Colonic mucosa (tissue), 4 donors: ENCODE results near the gene MRM2. TPM values are rescaled to one million over a fixed set of nuclear protein-coding genes. Genes with fewer than 3 reads are reported as not detected.

Experiments
- DNase-seq: peaks from one replicate; pipeline ENCODE4 v3.0.0-alpha.2; 2020
- H3K27ac ChIP-seq: fragments of 200-600 bp; one replicate; pipeline ENCODE4 v1.8.0; 2021
- H3K27me3 ChIP-seq: fragments of 200-600 bp; one replicate; pipeline ENCODE4 v1.8.0; 2021
- H3K36me3 ChIP-seq: fragments of 200-600 bp; one replicate; pipeline ENCODE4 v1.8.0; 2021
- H3K4me1 ChIP-seq: fragments of 200-600 bp; one replicate; pipeline ENCODE4 v1.8.0; 2021; ENCODE audit warnings: mild to moderate bottlenecking
- H3K4me3 ChIP-seq: fragments of 200-600 bp; one replicate; pipeline ENCODE4 v1.8.0; 2021
- H3K9ac ChIP-seq, 2 donors: one replicate each; pipeline ENCODE4 v1.7.0; 2013; ENCODE audit warnings: control low read depth in 2 of 2, low read depth in 2 of 2, low read length in 2 of 2
- H3K9me3 ChIP-seq: fragments of 200-600 bp; one replicate; pipeline ENCODE4 v1.8.0; 2021
- intact Hi-C: fragments of 100-400 bp; cut with DNase I; formaldehyde crosslinking; loops from one replicate; pipeline ENCODE4 v1.14.1; 2022
- total RNA-seq, 2 donors: library from RNA; stranded (reverse); fragmentation: NEBNext Ultra II Directional in 1 of 2; extraction: Animal tissue kit (Norgen Biotek cat#: 25700) in 1 of 2; gene quantifications; one replicate each; pipeline ENCODE4 v1.2.1, GENCODE V29; 2021
- TF ChIP-seq, protein P1 (sequence below): fragments of 200-600 bp; IDR thresholded peaks from one replicate; pipeline ENCODE4 v1.8.0; 2022; ENCODE audit warnings: antibody characterized with exemption, mild to moderate bottlenecking
- donor health status: healthy.
- donor health status: DM: no; HTN: no; CAD: no.
- donor health status: DM: no; HTN: no; CAD: no.

Gene MRM2
- total RNA-seq, 2 donors from 2014 or later: 17.3 to 27.0 TPM

DNA sequence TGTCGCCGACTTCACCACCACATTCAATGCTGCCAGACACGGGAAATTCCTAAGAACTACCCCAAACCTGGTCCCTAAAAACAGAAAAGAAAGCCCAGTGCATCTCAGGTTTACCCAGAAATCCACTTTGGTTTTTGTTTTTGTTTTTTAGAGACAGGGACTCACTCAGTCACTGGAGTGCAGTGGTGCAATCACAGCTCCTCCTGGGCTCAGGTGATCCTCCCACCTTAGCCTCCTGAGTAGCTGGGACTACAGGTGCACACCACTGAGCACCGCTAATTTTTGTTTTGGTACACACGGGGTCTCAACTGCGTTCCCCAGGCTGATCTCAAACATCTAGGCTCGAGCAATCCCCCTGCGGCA, 32.1 kb downstream of the MRM2 start:
- H3K4me1 ChIP-seq: no peaks in the 10 kb centered on the region
- H3K36me3 ChIP-seq: no peaks in the 10 kb centered on the region
- no peaks in the 10 kb centered on the region for H3K27me3 ChIP-seq
- DNase-seq: no peak
- TF ChIP-seq, protein P1, sequence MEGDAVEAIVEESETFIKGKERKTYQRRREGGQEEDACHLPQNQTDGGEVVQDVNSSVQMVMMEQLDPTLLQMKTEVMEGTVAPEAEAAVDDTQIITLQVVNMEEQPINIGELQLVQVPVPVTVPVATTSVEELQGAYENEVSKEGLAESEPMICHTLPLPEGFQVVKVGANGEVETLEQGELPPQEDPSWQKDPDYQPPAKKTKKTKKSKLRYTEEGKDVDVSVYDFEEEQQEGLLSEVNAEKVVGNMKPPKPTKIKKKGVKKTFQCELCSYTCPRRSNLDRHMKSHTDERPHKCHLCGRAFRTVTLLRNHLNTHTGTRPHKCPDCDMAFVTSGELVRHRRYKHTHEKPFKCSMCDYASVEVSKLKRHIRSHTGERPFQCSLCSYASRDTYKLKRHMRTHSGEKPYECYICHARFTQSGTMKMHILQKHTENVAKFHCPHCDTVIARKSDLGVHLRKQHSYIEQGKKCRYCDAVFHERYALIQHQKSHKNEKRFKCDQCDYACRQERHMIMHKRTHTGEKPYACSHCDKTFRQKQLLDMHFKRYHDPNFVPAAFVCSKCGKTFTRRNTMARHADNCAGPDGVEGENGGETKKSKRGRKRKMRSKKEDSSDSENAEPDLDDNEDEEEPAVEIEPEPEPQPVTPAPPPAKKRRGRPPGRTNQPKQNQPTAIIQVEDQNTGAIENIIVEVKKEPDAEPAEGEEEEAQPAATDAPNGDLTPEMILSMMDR: no peak
- intact Hi-C loops: loop anchor here (5.0 to 10.0 kb wide), 2 partner anchors 548 to 635 kb away; partner anchors contain the start of gene PSMG3
- no peaks in the 10 kb centered on the region for H3K9me3 ChIP-seq
- H3K9ac ChIP-seq: no peak overlapping the region
- H3K27ac ChIP-seq: no peak overlapping the region
- H3K4me3 ChIP-seq: no peak overlapping the region

DNA sequence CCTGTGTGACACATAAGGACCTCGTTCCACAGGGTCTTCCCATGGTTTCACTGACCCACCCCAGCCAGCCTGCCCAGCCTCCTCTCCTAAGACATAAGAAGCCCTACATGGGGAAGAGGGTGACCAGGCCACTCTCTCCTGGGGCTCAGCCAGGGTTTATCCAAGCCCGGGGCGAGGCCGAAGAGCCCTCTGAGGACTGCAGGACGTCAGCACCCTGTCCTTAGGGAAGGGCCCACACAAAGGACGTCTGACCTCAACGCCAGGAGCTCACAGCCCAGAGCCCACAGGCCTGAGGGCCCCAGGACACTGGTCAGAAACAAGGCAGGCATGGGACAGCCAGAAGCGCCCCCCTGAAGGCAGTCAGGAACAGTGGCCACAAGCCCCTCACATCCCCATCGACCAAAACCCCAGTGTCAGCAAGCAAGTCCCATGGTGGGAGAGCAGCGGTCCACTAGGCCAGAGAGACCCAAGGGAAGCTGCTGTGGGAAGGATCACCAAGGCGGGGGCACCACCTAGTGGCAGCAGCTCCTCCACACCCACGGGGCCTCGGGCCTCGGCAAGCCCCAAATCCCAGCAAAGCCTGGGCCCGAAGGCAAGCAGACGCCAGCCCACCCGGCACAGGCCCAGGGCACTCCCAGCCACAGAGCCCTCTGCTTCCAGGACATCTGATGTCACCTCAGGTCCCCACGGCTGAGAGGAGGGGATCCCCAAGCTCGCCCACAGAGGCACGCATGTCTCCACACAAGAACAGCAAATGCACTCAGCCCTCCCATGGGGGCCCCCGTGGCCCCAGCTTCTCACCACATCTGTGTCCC, 32.7 kb downstream of the MRM2 start:
- Histone ChIP-seq H3K27me3 (no peaks in the 10 kb centered on the region), H3K4me3 (no peak overlapping the region), H3K9ac (no peak overlapping the region), H3K27ac (no peak overlapping the region), H3K9me3 (no peaks in the 10 kb centered on the region), H3K36me3 (no peaks in the 10 kb centered on the region), H3K4me1 (no peaks in the 10 kb centered on the region)
- intact Hi-C loops: loop anchor here (5.0 to 10.0 kb wide), 2 partner anchors 547 to 635 kb away; partner anchors contain the start of gene PSMG3
- DNase-seq: peak; percentile 39
- TF ChIP-seq, protein P1: peak; percentile 38

DNA sequence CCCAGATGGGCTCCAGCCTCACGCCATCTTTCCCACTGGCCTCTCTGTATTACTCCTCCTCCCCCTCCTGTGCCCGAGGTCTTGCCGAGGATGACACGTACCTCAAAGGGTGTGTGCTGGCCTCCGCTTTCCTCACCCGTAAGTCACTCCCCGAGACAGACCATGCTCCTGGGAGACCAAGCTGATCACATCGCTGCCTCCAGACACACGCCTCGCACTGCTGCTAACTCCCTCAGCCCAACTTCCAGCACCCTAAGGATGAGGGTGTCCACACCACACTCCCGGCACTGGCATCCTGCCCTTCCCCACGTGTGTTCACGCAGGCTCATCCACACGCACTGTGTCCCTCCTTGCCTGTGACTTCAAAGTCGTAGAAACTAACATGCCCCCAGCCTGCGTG, 33.3 kb downstream of the MRM2 start:
- TF ChIP-seq, protein P1: no peak
- Histone ChIP-seq H3K36me3 (no peaks in the 10 kb centered on the region), H3K27ac (no peak overlapping the region), H3K4me1 (no peaks in the 10 kb centered on the region), H3K4me3 (no peak overlapping the region), H3K9me3 (no peaks in the 10 kb centered on the region), H3K27me3 (no peaks in the 10 kb centered on the region), H3K9ac (no peak overlapping the region)
- intact Hi-C loops: loop anchor here (5.0 to 10.0 kb wide), 2 partner anchors 546 to 634 kb away; partner anchors contain the start of gene PSMG3
- DNase-seq: no peak

DNA sequence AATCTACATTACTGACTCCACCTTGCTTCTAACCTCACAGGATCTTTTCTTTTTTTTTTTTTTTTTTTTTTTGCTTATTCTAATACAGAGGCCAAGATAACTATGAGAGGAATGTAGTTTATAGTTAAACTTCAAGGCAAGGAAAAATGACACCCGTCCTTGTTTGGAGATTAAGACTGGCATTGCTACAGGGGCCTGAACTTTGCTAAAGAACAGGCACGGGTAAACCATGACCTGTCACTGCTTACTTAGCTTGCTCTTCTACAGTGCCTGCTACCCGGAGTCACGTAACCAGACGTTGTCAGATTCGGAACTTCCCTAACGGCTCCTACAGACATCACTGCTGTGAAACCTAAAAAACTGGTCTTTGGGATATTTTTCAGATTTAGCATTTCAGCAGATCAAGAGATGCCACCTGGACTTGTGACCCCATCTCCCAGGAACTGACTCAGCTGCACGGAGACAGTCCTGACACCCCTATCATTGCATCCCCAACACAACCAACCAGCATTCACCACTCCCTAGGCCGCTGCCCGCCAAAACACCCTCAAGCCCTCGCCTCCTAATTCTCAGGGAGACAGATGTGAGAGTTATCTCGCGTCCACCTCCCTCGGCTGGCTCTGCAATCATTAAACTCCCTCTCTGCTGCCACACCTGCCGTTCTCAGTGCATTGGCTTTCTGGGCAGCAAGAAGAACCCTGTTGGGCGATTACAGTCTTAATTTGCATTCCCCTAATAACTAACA, 36.8 kb downstream of the MRM2 start:
- H3K27ac ChIP-seq: no peak overlapping the region
- no peaks in the 10 kb centered on the region for H3K36me3 ChIP-seq
- no peak for DNase-seq
- intact Hi-C loops: loop anchor here (5.0 to 10.0 kb wide), 2 partner anchors 543 to 630 kb away; partner anchors contain the start of gene PSMG3
- TF ChIP-seq, protein P1: no peak
- no peak overlapping the region for H3K9ac ChIP-seq
- H3K4me3 ChIP-seq: no peak overlapping the region
- no peaks in the 10 kb centered on the region for H3K27me3 ChIP-seq
- H3K4me1 ChIP-seq: no peaks in the 10 kb centered on the region
- no peaks in the 10 kb centered on the region for H3K9me3 ChIP-seq

DNA sequence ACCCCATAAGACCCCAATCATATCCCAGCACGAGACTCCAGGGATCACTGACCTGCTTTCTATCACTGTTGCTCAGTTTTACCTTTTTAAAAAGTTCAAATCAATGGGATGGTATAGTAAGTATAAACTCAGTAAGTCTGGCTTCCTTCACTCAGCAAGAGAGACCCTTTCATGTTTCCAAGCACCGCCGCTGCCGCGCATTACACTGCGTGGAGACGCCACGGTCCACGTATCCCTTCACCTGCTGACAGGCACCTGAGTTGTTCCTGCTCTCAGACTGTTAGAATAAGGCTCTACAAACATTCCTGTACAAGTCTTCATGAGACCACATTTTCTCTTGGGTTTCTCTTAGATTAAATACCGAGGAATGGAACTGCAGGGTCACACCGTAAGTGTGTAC, 37.6 kb downstream of the MRM2 start:
- Histone ChIP-seq H3K4me1 (no peaks in the 10 kb centered on the region), H3K27ac (no peak overlapping the region), H3K27me3 (no peaks in the 10 kb centered on the region), H3K4me3 (no peak overlapping the region), H3K9ac (no peak overlapping the region), H3K9me3 (no peaks in the 10 kb centered on the region), H3K36me3 (no peaks in the 10 kb centered on the region)
- intact Hi-C loops: loop anchor here (10.0 kb wide), 1 partner anchor 630 kb away; the partner anchor contains the start of gene PSMG3
- DNase-seq: no peak
- TF ChIP-seq, protein P1: no peak
